HUES64 (cell line): ENCODE measurements around the gene UTS2R.
"Not testable (repeated sequence)": the region's sequence is repeated elsewhere in the genome, so short reads cannot be mapped to it uniquely, and the experiment has no call there.

ENCODE experiments used
- H3K27ac ChIP-seq: 2 replicates; pipeline ENCODE4 v1.7.0; 2013; ENCODE audit warnings: low read depth, low read length, inconsistent platforms
- H3K27me3 ChIP-seq: 2 replicates; pipeline ENCODE4 v1.6.1; 2013; ENCODE audit warnings: mild to moderate bottlenecking, low read length; ENCODE audit not compliant: insufficient read depth
- H3K36me3 ChIP-seq: 2 replicates; pipeline ENCODE4 v1.6.1; 2013; ENCODE audit warnings: mild to moderate bottlenecking, low read length; ENCODE audit not compliant: insufficient read depth
- H3K4me1 ChIP-seq: 2 replicates; pipeline ENCODE4 v1.6.1; 2013; ENCODE audit warnings: mild to moderate bottlenecking, low read length, moderate library complexity; ENCODE audit not compliant: insufficient read depth
- H3K4me3 ChIP-seq: 2 replicates; pipeline ENCODE4 v1.5.1; 2013; ENCODE audit warnings: mild to moderate bottlenecking, low read length, moderate library complexity
- H3K9ac ChIP-seq: 2 replicates; pipeline ENCODE4 v1.6.1; 2013; ENCODE audit warnings: mild to moderate bottlenecking, low read depth, low read length
- H3K9me3 ChIP-seq: 2 replicates; pipeline ENCODE4 v1.6.1; 2013; ENCODE audit warnings: low read depth, low read length; ENCODE audit not compliant: insufficient read depth
- WGBS: fragments of 150-250, 120-280 bp; methylation state at CpG from one replicate; pipeline ENCODE4 v1.1.7; 2013; ENCODE audit warnings: missing lambda C conversion rate; 5-methylcytosine and 5-hydroxymethylcytosine counted together

Gene UTS2R

DNA sequence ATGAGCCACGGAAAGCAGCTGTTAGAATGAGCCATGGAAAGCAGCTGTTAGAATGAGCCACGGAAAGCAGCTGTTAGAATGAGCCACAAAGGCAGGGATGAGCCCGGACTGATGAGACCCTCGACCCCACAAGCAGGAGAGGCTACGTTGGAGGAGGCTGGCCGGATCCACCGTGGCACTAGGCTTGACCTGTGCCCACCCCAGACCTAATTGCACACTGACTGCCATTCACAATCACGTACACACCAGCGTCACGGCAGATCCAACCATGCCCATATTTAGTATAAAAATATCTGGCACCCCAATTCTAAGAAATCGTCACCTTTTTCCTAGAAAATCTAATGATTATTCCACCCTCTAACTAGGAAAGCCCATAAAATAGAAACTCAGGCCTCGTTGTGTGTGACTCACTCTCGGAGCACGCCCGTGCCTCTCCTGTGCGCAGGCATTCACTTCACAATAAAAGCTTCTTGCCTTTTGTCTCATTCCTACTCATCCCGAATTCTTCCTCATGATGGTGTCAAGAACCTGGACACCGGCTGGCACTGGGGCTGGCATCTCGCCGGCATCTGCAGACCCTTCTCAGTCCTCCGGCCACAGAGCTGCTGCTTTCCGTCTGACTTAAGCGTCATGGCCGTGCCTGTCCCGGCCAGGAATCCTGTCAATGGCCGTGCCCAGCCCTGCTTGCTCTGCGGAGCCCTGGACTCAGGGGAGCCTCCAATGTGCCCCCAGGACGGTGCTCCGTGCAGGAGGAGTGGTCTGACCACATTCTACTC is 32.5 kb upstream of the UTS2R start:
- Histone ChIP-seq H3K27ac (no peak overlapping the region), H3K27me3 (peaks cover 51% of the 10 kb centered on the region), H3K4me1 (peaks cover 19% of the 10 kb centered on the region), H3K36me3 (no peaks in the 10 kb centered on the region), H3K9me3 (no peaks in the 10 kb centered on the region), H3K4me3 (peak overlapping the region; percentile 34; the same call in 1 of the 2 replicates), H3K9ac (no peak overlapping the region)
- WGBS: 29% methylated on average over 29 of the region's 29 CpGs

DNA sequence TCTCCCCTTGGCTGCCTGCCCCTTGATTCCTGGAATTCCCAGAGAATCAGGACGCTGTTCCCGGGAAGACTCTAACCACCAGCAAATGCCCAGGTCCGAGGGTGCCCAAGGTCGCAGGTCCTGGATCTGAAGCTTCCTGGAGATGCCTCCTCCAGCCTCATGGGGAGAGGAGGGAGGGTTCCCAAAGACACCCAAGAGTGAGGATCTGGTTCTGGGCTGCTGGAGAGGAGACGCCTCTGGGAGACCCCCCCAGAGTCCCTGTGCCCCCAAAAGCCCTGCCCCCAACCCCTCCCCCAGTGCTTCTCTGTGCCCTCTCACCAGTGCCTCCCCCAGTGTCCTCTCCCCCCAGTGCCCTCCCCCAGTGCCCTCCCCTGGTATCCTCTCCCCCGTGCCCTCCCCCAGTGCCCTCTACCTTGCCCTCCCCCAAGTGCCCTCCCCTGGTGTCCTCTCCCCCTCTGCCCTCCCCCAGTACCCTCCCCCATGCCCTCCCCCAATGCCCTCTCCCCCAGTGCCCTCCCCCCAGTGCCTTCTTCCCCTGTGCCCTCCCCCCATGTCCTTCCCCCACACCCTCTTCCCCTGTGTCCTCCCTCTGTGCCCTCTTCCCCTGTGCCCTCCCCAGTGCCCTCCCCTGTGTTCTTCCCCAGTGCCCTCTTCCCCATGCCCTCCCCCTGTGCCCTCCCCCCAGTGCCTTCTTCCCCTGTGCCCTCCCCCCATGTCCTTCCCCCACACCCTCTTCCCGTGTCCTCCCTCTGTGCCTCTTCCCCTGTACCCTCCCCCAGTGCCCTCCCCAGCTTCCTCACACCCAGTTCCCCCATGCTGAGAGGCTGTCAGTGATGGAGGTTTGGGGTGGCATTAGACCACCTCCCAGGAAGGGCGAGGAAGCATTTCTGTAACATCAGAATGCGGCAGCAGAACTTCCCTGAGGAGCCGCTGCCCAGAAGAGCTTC is 31.7 kb upstream of the UTS2R start:
- Histone ChIP-seq H3K36me3 (no peaks in the 10 kb centered on the region), H3K9ac (no peak overlapping the region), H3K4me1 (peaks cover 18% of the 10 kb centered on the region), H3K27ac (no peak overlapping the region), H3K4me3 (peak overlapping the region; percentile 34; the same call in 1 of the 2 replicates), H3K9me3 (no peaks in the 10 kb centered on the region), H3K27me3 (peaks cover 42% of the 10 kb centered on the region)
- WGBS: 69% methylated on average over 7 of the region's 10 CpGs

DNA sequence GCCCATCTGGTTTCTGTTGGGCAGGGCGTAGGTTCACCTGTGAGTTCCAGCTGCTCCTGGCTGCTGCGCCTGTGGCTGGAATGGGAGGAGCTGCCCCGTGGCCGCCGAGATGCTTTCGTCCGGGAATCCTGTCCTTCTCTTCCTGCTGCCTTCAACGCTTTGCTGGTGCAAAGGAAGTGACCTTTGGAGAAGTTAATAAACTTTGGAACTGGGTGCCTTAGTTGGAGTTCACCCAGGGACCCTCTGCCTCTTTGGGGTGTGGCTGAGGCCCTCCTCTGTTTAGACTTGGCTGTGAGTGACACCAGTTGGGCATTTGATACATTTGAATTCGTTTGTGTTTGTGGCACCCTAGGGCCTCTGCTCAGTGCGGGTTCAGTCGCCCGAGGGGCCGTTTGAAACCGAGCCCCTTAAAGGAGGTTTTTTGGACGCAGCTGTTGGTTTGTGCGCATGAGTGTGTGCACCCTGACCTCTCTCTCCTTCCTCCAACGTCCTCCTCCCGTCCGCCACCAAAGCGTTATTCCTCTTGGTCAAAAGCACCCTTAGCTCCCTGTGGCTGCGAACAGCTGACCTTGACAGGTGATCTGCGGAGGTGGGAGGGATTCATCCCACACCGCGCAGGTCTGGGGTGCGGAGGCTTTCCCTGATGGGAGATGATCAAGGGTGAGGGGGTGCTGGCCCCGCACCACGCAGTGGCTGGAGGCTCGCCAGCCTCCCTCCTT is 29.0 kb upstream of the UTS2R start:
- Histone ChIP-seq H3K36me3 (no peaks in the 10 kb centered on the region), H3K27me3 (peaks cover 19% of the 10 kb centered on the region), H3K4me1 (peaks cover 7% of the 10 kb centered on the region; the same call in 1 of the 2 replicates), H3K9me3 (no peaks in the 10 kb centered on the region), H3K9ac (no peak overlapping the region), H3K27ac (no peak overlapping the region), H3K4me3 (no peak overlapping the region)
- 94% methylated on average over 28 of the region's 28 CpGs for WGBS

DNA sequence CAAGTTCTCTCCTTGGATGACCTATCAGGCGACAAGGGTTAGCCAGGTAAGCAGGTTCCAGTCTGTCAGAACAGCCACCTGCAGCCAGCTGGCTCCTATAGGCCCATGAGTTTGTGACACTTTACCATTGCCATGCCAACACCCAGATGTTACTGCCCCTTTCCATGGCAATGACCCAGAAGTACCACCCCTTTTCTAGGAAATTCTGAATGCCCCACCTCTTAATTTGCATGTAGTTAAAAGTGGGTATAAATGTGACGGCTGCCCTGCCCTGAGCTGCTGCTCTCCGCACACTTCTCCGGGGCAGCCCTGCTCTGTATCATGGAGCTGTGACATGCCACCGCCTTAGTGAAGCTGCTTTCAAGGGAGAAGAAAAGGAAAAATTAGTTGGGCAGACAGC is 28.0 kb upstream of the UTS2R start:
- no peak overlapping the region for H3K9ac ChIP-seq
- peaks cover 7% of the 10 kb centered on the region; the same call in 1 of the 2 replicates for H3K4me1 ChIP-seq
- H3K27ac ChIP-seq: no peak overlapping the region
- no peaks in the 10 kb centered on the region for H3K9me3 ChIP-seq
- H3K36me3 ChIP-seq: no peaks in the 10 kb centered on the region
- H3K4me3 ChIP-seq: no peak overlapping the region
- WGBS: 93% methylated on average over 5 of the region's 5 CpGs
- peaks cover 9% of the 10 kb centered on the region for H3K27me3 ChIP-seq

DNA sequence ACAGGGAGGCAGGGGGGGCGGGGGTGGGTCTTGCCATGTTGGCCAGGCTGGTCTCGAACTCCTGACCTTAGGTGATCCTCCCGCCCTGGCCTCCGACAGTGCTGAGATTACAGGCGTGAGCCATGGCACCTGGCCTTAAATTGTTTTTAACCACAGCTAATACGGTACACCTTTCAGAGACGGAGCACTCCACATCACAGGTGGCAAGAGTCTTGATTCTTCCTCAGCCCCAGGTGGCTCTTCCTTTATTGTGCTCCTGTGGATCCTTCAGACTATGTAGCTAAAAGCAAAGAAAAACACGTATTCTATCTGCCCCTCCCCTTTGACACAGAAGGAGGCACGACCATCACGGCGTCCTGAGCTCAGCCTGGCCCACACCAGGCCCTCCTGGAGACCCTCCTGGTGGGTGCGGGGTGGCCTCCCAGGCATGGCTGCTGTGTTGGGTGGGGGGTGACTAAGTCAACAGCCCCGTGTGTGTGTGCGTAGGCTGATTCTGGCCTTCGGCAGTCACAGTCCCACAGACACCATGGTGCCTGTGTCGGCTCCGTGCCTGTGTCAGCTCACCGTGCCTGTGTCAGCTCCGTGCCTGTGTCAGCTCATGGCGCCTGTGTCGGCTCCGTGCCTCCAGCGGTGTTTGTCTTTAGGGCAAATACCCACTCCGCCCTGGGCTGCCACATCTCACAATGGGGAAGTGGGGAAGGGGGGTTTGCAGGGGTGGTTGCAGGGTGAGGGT is 27.2 kb upstream of the UTS2R start:
- Histone ChIP-seq H3K4me1 (peaks cover under 1% of the 10 kb centered on the region; the same call in 1 of the 2 replicates), H3K36me3 (no peaks in the 10 kb centered on the region), H3K4me3 (no peak overlapping the region), H3K27ac (no peak overlapping the region), H3K9me3 (no peaks in the 10 kb centered on the region), H3K9ac (no peak overlapping the region), H3K27me3 (peaks cover 1% of the 10 kb centered on the region)
- 91% methylated on average over 24 of the region's 24 CpGs for WGBS

DNA sequence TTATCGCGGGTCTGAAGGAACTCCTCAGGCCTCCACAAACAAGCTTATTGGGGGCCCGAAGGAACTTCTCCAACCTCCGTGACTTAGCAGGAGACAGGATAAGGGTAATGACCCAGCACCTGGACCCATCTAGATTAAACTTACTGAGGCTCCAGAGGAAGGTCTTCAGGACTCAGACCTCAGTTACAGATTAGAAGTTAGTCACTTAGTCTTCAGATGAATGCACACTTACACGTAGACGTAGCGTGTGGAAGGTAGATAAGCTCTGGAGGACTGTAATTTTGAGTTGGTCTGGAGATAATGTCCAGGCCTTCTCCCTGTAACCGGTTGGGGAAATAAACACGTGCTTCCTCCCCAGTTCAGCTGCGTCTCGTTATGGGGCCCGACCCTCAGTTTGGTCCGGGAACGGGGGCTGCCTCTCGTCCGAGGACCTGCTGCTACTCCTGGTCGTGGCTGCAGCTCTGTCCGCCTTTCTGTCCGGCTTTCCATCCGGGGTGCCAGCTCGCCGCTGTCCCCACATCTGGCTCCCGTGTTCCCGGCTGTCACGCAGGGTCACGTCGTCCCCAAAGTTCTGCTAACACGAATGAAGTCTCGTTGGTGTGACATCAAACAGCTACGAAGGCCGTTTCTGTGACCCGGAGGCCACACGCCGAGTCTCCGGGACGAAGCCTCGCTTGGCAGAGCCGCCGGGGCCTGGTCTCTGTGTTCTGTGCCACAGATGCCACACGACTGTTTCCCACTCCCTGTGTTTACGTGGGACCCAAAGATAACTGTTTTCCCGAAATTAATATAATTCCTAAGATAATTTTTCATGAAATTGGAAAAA is 26.2 kb upstream of the UTS2R start:
- no peak overlapping the region for H3K27ac ChIP-seq
- H3K27me3 ChIP-seq: no peaks in the 10 kb centered on the region
- no peak overlapping the region for H3K9ac ChIP-seq
- H3K4me3 ChIP-seq: no peak overlapping the region
- H3K36me3 ChIP-seq: no peaks in the 10 kb centered on the region
- WGBS: 93% methylated on average over 42 of the region's 42 CpGs
- no peaks in the 10 kb centered on the region for H3K4me1 ChIP-seq
- no peaks in the 10 kb centered on the region for H3K9me3 ChIP-seq

DNA sequence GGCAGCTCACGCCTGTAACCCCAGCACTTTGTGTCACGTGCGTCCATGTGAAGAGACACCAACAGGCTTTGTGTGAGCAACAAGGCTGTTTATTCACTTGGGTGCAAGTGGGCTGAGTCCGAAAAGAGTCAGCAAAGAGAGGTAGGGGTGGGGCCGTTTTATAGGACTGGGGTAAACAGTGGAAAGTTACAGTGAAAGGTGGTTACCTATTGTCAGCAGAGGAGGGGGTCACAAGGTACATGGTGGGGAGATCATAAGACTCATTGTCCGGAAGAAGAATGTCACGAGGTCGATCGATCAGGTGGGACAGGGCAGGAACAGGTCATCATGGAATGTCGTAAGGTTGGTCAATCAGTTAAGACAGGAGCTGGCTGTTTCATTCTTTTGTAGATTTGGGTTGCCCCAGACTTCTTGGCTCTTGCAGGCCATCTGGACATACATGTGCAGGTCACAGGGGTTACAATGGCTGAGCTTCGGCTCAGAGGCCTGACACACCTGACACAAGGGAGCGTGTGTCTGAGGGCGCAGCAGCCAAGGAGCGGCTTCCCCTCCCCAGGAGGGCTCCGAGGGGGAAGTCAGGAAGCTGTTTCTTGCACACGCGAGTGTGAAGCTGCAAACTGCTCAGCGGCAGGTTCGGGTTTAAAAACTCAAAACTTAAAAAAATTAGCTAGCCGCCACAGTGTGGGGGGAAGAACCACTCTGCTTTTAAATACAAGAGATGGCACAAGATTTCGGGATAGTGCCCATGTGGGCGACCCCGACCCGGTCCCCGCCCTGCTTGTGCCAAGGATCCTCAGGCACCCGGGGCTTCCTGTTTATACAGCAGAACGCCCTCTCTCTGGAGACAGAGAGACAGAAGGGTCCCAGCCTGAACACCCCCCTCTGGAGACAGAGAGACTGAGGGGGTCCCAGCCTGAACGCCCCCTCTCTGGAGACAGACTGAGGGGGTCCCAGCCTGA is 24.9 kb upstream of the UTS2R start:
- no peak overlapping the region for H3K4me3 ChIP-seq
- no peaks in the 10 kb centered on the region for H3K27me3 ChIP-seq
- no peaks in the 10 kb centered on the region for H3K9me3 ChIP-seq
- H3K27ac ChIP-seq: no peak overlapping the region
- no peak overlapping the region for H3K9ac ChIP-seq
- H3K4me1 ChIP-seq: no peaks in the 10 kb centered on the region
- no peaks in the 10 kb centered on the region for H3K36me3 ChIP-seq
- WGBS: 90% methylated on average over 28 of the region's 28 CpGs

DNA sequence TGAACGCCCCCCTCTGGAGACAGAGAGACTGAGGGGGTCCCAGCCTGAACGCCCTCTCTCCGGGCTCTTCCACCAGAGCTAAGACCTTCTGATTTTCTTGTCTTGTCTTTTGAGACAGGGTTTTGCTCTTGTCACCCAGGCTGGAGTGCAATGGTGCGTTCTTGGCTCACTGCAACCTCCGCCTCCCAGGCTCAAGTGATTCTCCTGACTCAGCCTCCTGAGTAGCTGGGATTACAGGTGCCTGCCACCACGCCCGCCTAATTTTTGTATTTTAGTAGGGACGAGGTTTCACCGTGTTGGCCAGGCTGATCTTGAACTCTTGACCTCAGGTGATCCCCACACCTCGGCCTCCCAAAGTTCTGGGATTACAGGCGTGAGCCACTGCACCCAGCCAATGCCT is 23.6 kb upstream of the UTS2R start:
- not testable (repeated sequence) for H3K27ac ChIP-seq, H3K9me3 ChIP-seq, H3K27me3 ChIP-seq, H3K36me3 ChIP-seq, H3K4me3 ChIP-seq, H3K9ac ChIP-seq, H3K4me1 ChIP-seq
- WGBS: 92% methylated on average over 11 of the region's 11 CpGs

DNA sequence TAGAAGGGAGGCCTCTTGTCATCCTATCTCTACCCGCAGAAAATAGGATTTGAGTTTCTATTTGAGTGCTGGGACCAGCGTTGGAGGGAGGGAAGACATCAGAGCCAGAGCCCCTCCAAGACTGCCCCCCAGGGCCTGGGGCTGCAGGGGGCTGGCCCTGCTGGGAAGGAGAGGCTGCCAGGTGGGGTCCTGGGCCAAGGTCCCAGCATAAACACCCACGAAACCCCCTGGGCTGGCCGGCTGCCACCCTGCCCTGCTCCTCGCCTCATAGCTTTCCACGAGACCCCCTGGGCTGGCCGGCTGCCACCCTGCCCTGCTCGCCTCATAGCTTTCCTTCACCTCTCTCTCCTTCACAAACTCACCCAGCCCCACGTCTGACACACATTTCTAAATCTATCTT is 23.1 kb upstream of the UTS2R start:
- 85% methylated on average over 9 of the region's 9 CpGs for WGBS

More for the DNA sequence above, 23.1 kb upstream of the UTS2R start:
- H3K4me3 ChIP-seq: no peak overlapping the region
- H3K27ac ChIP-seq: no peak overlapping the region
- H3K36me3 ChIP-seq: no peaks in the 10 kb centered on the region
- H3K4me1 ChIP-seq: no peaks in the 10 kb centered on the region
- H3K27me3 ChIP-seq: no peaks in the 10 kb centered on the region
- no peaks in the 10 kb centered on the region for H3K9me3 ChIP-seq
- H3K9ac ChIP-seq: no peak overlapping the region
